NCI-H82 treated with DMSO at 0.1 percent for 48 hours (cell line): ENCODE results near the gene ARHGEF17.

ENCODE experiments used
- DNase-seq: peaks from one replicate; lab custom pipeline; 2025; ENCODE audit not compliant: unreplicated experiment; lab: John Stamatoyannopoulos, UW

Gene ARHGEF17

DNA sequence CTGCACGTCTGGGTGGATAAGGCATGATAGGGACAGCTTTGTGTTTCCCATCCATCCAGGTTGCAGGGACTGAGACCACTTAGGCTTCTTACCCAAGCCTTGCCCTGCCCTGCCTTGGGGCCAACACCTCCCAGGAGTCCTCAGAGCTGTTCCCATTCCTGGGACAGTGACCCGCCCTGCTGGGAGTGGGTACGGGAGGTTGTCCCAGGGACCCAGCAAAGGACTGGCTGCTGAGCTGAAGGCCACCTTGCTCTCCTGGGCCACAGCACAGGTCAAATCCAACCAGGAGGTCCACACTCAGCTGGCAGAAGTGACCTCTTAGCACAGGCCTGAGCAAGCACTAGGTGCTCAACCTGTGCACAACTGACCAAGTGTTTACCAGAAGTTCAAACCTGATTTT lies 16.9 kb upstream of the ARHGEF17 start:
- no peak for DNase-seq

GRCh38 chr11:73291781-73292524 lies 16.1 kb upstream of the ARHGEF17 start:
- no peak for DNase-seq

- DNase-seq, result no peak
Observed at GRCh38 chr11:73292525-73292894, 15.6 kb upstream of the ARHGEF17 start.

GRCh38 chr11:73293356-73293936 lies 14.6 kb upstream of the ARHGEF17 start:
- no peak for DNase-seq

- DNase-seq, result no peak
Observed at GRCh38 chr11:73294604-73295003, 13.5 kb upstream of the ARHGEF17 start.

GRCh38 chr11:73295241-73295995 lies 12.7 kb upstream of the ARHGEF17 start:
- DNase-seq, result peak; percentile 31

DNA sequence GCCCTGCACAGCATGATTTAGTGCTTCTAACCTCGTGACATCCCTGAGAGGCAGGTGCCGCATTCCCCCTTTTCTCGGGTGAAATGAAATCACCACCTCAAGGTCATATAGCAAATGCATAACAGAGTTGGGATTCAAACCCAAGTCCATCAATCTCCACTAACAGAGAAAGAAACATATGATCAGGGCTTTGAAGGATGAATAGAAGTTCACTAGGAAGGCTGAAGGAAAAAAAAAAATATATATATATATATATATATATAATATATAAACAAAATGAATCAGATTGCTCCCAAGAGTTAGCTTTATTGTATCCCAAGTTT lies 12.1 kb upstream of the ARHGEF17 start:
- DNase-seq, result no peak

- no peak for DNase-seq
Observed at GRCh38 chr11:73296501-73297230, 11.4 kb upstream of the ARHGEF17 start.

- DNase-seq, result no peak
Observed at GRCh38 chr11:73297231-73297590, 10.9 kb upstream of the ARHGEF17 start.

GRCh38 chr11:73297702-73298101 lies 10.4 kb upstream of the ARHGEF17 start:
- no peak for DNase-seq

DNA sequence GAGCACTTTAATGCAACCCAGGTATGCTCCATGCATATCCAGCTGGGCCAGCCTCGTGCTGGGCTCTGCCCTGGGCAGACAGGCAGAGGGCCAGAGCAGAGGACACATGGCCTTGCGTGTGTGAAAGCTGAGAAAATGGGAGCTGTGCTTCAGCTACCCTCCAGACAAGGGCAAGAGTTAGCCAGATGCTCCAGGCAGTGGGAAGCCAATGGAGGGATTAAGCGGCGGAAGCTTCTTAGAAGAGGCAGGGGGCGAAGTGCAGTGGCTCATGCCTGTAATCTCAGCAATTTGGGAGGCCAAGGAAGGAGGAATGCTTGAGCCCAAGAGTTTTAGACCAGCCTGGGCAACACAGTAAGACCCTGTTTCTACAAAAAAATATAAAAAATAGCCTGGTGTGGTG lies 9.8 kb upstream of the ARHGEF17 start:
- DNase-seq, result peak; percentile 40

DNA sequence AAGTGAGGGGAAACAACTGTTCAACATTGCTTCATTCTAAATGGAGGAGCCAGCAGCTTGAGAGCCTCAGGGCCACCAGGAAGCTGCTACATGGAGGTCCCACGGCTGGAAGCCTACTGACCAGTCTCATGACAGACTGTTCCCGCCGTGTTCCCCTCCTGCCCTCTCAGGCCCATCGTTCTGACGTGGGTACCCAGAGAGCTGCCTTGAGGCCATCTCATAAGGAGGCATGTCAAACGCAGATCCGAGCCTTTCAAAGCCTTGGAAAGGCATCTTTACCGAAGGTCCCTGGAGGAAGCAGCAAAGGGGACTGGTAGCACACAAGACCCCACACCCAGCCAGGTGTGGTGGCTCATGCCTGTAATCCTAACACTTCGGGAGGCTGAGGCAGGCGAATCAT lies 8.3 kb upstream of the ARHGEF17 start:
- DNase-seq, result no peak

DNA sequence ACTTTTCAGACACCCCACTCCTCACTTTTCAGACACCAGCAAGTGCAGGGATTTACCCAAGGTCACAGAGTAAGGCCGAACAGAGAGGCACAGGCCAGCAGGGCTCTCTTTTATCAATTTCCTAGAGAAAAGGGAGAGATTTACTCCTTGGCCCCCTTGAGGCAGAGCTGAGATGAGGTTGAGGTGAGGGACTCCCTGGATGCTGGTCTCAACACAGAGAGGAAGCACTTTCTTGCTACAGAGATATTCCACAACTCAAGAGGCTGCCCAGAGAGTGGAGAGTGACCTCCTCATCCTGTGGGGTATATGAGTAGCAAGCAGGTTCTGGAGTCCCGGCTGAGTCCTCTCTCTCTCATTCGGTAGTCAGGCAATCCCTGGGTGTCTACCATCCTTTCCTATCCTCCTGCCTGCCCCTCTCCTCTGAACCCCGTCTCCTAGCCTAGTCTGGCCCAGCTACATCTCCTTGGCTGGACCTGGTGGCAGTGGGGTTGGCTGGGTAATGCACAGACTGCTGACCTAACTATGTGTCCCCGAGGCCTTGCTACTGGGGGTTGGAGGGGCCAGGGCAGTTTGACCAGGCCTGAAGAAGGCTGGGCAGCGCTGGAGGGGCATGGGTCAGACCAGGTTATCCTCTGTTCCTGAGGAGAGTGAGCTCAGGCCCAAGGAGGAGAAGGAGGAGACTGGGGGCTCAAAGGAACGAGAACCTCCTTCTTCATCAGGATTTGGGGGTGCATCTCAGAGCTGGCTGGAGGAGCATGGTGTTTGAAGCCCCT lies 1.8 kb upstream of the ARHGEF17 start:
- DNase-seq, result no peak

DNA sequence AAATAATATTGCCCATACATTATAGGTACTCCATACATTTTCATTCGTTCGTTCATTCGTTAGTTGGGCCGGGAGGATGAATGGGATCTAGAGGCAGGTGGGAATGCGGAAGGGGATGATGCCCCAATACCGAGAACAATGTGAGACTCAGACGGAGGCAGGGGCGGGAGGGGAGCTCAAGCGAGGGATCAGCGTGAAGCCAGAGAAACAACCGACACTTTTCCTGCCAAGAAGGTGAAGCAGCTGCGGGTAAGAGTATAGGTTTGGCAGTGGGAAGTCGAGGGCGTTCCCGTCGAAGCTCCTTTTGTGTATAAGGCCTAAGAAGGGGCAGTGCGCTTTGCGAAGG lies 1.1 kb upstream of the ARHGEF17 start:
- no peak for DNase-seq

- DNase-seq, result peak; percentile 93
Observed at GRCh38 chr11:73307323-73308002, 613 bp upstream of the ARHGEF17 start.

DNA sequence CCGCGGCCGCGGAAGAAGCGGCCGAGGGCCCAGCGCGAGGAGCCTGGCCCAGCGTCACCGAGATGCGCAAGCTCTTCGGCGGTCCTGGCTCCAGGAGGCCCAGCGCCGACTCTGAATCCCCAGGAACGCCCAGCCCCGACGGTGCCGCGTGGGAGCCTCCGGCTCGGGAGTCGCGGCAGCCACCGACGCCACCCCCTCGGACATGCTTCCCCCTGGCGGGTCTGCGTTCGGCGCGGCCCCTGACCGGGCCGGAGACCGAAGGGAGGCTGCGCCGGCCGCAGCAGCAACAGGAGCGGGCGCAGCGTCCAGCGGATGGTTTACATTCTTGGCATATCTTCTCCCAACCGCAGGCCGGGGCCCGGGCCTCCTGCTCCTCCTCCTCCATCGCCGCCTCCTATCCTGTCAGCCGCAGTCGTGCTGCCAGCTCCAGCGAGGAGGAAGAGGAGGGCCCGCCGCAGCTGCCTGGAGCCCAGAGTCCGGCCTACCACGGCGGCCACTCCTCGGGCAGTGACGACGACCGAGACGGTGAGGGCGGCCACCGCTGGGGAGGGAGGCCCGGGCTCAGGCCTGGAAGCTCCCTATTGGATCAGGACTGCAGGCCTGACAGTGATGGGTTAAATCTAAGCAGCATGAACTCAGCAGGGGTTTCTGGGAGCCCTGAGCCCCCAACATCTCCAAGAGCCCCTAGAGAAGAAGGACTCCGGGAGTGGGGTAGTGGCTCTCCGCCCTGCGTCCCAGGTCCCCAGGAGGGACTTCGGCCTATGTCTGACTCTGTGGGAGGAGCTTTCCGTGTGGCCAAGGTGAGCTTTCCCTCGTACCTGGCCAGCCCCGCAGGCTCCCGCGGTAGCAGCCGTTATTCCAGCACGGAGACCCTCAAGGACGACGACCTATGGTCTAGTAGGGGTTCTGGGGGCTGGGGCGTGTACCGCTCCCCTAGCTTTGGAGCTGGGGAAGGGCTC lies 1.2 kb downstream of the ARHGEF17 start:
- no peak for DNase-seq

DNA sequence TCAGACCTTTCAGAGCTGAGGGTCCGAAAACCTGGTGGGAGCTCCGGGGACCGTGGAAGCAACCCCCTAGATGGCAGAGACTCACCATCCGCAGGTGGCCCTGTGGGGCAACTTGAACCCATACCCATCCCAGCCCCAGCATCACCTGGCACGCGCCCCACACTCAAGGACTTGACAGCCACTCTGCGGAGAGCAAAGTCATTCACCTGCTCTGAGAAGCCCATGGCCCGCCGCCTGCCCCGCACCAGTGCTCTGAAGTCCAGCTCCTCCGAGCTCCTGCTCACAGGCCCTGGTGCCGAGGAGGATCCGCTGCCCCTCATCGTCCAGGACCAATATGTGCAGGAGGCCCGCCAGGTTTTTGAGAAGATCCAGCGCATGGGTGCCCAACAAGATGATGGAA lies 2.0 kb downstream of the ARHGEF17 start:
- no peak for DNase-seq

DNA sequence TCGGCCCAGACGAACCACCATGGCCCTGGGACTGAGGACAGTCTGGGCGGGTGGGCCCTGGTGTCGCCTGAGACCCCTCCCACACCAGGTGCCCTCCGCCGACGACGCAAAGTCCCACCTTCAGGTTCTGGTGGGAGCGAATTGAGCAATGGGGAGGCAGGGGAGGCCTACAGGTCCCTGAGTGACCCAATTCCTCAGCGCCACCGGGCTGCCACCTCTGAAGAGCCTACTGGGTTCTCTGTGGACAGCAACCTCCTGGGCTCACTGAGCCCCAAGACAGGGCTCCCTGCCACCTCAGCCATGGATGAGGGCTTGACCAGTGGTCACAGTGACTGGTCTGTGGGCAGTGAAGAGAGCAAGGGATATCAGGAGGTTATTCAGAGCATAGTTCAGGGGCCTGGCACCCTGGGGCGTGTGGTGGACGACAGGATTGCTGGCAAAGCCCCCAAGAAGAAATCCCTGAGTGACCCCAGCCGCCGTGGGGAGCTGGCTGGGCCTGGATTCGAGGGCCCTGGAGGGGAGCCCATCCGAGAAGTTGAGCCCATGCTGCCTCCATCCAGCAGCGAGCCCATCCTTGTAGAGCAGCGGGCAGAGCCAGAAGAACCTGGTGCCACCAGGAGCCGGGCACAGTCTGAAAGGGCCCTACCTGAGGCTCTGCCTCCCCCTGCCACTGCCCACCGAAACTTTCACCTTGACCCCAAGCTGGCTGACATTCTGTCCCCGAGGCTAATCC lies 2.8 kb downstream of the ARHGEF17 start:
- no peak for DNase-seq

GRCh38 chr11:73311394-73311869 lies 3.4 kb downstream of the ARHGEF17 start:
- DNase-seq, result no peak
